ENCODE data around the gene MCHR1. TPM values are rescaled to one million over a fixed set of nuclear protein-coding genes. Genes with fewer than 3 reads are reported as not detected.

MCHR1 gene
- total RNA-seq, 1 experiment from 2014 or later, result not detected

DNA sequence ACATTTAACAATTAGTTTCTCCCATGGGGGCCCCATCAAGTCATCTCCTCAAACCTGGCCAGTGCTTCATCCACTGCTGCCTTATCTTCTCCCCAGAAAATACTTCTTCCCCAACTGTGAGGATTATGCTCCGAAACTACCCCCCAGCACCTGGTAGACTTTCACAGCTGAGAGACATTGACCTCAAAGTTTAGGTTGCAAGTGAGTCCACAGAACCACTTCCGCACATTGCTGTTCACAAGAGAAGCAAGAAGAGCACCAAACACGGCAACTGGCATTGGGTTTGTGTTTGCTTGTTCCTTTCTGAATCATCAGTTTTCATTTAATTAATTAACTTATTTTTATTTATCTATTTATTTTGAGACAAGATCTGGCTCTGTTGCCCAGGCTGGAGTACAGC lies 6.1 kb downstream of the MCHR1 start:
- intact Hi-C loops (cut with micrococcal nuclease; ENCODE audit: unreplicated experiment), result no loop called here
- Mint-ChIP-seq H3K27ac (ENCODE audit: unreplicated experiment) (no peak overlapping the region), H3K9me3 (ENCODE audit: low read depth, unreplicated experiment) (no peaks in the 10 kb centered on the region), H3K36me3 (ENCODE audit: insufficient read depth, unreplicated experiment) (no peaks in the 10 kb centered on the region), H3K4me1 (ENCODE audit: low read depth, unreplicated experiment) (peaks cover 8% of the 10 kb centered on the region), H3K4me3 (ENCODE audit: low read depth, unreplicated experiment) (no peak overlapping the region), H3K27me3 (ENCODE audit: unreplicated experiment) (peaks cover 45% of the 10 kb centered on the region)
- no peak for DNase-seq
- CTCF ChIA-PET, result interaction anchor here (0.5 to 0.6 kb wide), 2 partner anchors 31 to 114 kb away, joined by 3 read pairs; no protein-coding TSS in a partner anchor
- no TSS peak for BruUV-seq (replicated peaks)
- no peak for TF ChIP-seq CTCF (IDR thresholded peaks at IDR 0.05; ENCODE audit: unreplicated experiment)

DNA sequence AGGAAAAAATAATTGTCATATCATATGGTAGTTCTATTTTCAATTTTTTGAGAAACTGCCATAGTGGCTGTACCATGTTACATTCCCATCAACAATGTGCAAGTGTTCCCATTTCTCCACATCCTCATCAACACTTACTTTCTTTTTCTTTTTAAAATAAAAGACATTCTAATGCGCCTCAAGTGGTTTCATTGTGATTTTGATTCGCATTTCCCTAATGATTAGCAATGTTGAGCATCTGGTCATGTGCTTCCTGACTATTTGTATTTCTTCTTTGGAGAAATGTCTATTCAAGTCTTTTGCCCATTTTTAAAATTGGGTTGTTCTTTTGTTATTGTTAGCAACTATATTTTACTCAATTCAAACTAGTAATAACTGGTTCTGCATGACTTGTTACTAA lies 8.4 kb downstream of the MCHR1 start:
- no TSS peak for BruUV-seq (replicated peaks)
- intact Hi-C loops (cut with micrococcal nuclease; ENCODE audit: unreplicated experiment), result no loop called here
- Mint-ChIP-seq H3K27me3 (ENCODE audit: unreplicated experiment) (peaks cover 46% of the 10 kb centered on the region), H3K4me3 (ENCODE audit: low read depth, unreplicated experiment) (no peak overlapping the region), H3K27ac (ENCODE audit: unreplicated experiment) (no peak overlapping the region), H3K36me3 (ENCODE audit: insufficient read depth, unreplicated experiment) (no peaks in the 10 kb centered on the region), H3K9me3 (ENCODE audit: low read depth, unreplicated experiment) (no peaks in the 10 kb centered on the region), H3K4me1 (ENCODE audit: low read depth, unreplicated experiment) (peaks cover 8% of the 10 kb centered on the region)
- CTCF ChIA-PET, result no interaction called here
- TF ChIP-seq CTCF (IDR thresholded peaks at IDR 0.05; ENCODE audit: unreplicated experiment), result no peak
- DNase-seq, result no peak

DNA sequence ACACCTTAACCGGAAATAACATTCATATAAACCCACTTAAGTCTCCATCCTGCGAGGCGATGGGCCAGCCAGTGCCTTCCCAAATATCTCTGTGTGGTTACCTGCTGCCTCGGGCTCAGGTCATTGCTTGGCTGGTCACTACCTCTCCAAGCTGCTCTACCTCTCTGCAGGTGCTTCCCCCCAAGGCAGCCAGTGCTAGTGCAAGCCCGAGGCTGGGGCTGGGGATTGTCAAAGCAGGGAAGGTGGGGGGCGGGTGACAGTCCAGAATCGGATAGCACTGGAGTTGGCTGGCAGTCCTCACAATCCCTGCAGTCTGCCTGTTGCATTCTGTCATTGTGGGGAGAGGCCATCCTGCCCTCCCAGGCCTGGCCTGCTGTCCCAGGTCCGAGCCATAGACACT lies 11.1 kb downstream of the MCHR1 start:
- TF ChIP-seq CTCF (IDR thresholded peaks at IDR 0.05; ENCODE audit: unreplicated experiment), result no peak
- Mint-ChIP-seq H3K9me3 (ENCODE audit: low read depth, unreplicated experiment) (no peaks in the 10 kb centered on the region), H3K4me1 (ENCODE audit: low read depth, unreplicated experiment) (no peaks in the 10 kb centered on the region), H3K36me3 (ENCODE audit: insufficient read depth, unreplicated experiment) (no peaks in the 10 kb centered on the region), H3K4me3 (ENCODE audit: low read depth, unreplicated experiment) (no peak overlapping the region), H3K27me3 (ENCODE audit: unreplicated experiment) (peaks cover 61% of the 10 kb centered on the region), H3K27ac (ENCODE audit: unreplicated experiment) (no peak overlapping the region)
- CTCF ChIA-PET, result no interaction called here
- BruUV-seq (replicated peaks), result no TSS peak
- DNase-seq, result no peak
- intact Hi-C loops (cut with micrococcal nuclease; ENCODE audit: unreplicated experiment), result no loop called here

GRCh38 chr22:40691532-40691931 lies 12.2 kb downstream of the MCHR1 start:
- H3K27me3 Mint-ChIP-seq (ENCODE audit: unreplicated experiment), result peaks cover 67% of the 10 kb centered on the region
- H3K36me3 Mint-ChIP-seq (ENCODE audit: insufficient read depth, unreplicated experiment), result no peaks in the 10 kb centered on the region
- H3K27ac Mint-ChIP-seq (ENCODE audit: unreplicated experiment), result no peak overlapping the region
- BruUV-seq (replicated peaks), result no TSS peak
- no peak for TF ChIP-seq CTCF (IDR thresholded peaks at IDR 0.05; ENCODE audit: unreplicated experiment)
- H3K4me3 Mint-ChIP-seq (ENCODE audit: low read depth, unreplicated experiment), result no peak overlapping the region
- H3K9me3 Mint-ChIP-seq (ENCODE audit: low read depth, unreplicated experiment), result no peaks in the 10 kb centered on the region
- CTCF ChIA-PET, result interaction anchor here (1.1 kb wide), 1 partner anchor 9 kb away, joined by 4 read pairs; no protein-coding TSS in a partner anchor
- DNase-seq, result no peak
- intact Hi-C loops (cut with micrococcal nuclease; ENCODE audit: unreplicated experiment), result no loop called here
- H3K4me1 Mint-ChIP-seq (ENCODE audit: low read depth, unreplicated experiment), result no peaks in the 10 kb centered on the region

All from Calu3 (cell line).